Right kidney (tissue), 9 donors: ENCODE measurements around the gene SLC6A4.

Source experiments
- DNase-seq: peaks from one replicate; pipeline ENCODE4 v3.0.0-alpha.2; 2016
- long read RNA-seq, 8 donors: transcript quantifications; one replicate each; lab custom pipeline, GENCODE V29; 2026

Gene SLC6A4
- long read RNA-seq, donor 1 = 0 reads
- long read RNA-seq, donor 2 = 0 reads
- long read RNA-seq, donor 3 = 0 reads
- long read RNA-seq, donor 4 = 0 reads
- long read RNA-seq, donor 5 = 0 reads
- long read RNA-seq, donor 6 = 0 reads
- long read RNA-seq, donor 7 = 0 reads
- long read RNA-seq, donor 8 = 0 reads

- peak; percentile 71 for DNase-seq
These were observed at the start of gene SLC6A4 for GRCh38 chr17:30235386-30236296. Gene SLC6A4 (minus strand): TSS chr17:30235697. CDS start chr17:30221958, 13,739 bp downstream.

- DNase-seq = no peak
These were observed 43.7 kb upstream of the SLC6A4 start for GRCh38 chr17:30279156-30279555.

- DNase-seq = no peak
These were observed 42.5 kb upstream of the SLC6A4 start for GRCh38 chr17:30278032-30278431.

GRCh38 chr17:30275911-30276310 is 40.4 kb upstream of the SLC6A4 start:
- DNase-seq = no peak

GRCh38 chr17:30274887-30275286 is 39.4 kb upstream of the SLC6A4 start:
- no peak for DNase-seq

GRCh38 chr17:30273373-30273772 is 37.9 kb upstream of the SLC6A4 start:
- DNase-seq = no peak

- no peak for DNase-seq
These were observed 35.6 kb upstream of the SLC6A4 start for GRCh38 chr17:30271102-30271501.

- no peak for DNase-seq
These were observed 32.1 kb upstream of the SLC6A4 start for GRCh38 chr17:30267625-30268024.

- DNase-seq = no peak
These were observed 28.2 kb upstream of the SLC6A4 start for GRCh38 chr17:30263552-30264333.

GRCh38 chr17:30256756-30257506 is 21.4 kb upstream of the SLC6A4 start:
- DNase-seq = no peak

- DNase-seq = no peak
These were observed 18.7 kb upstream of the SLC6A4 start for GRCh38 chr17:30254150-30254549.

GRCh38 chr17:30253312-30253711 is 17.8 kb upstream of the SLC6A4 start:
- no peak for DNase-seq

- DNase-seq = no peak
These were observed 16.4 kb upstream of the SLC6A4 start for GRCh38 chr17:30251931-30252330.

GRCh38 chr17:30249460-30249859 is 14.0 kb upstream of the SLC6A4 start:
- no peak for DNase-seq

GRCh38 chr17:30248786-30249185 is 13.3 kb upstream of the SLC6A4 start:
- DNase-seq = no peak

GRCh38 chr17:30246460-30246859 is 11.0 kb upstream of the SLC6A4 start:
- no peak for DNase-seq

- DNase-seq = no peak
These were observed 9.4 kb upstream of the SLC6A4 start for GRCh38 chr17:30244853-30245385.

- DNase-seq = no peak
These were observed 8.1 kb upstream of the SLC6A4 start for GRCh38 chr17:30243568-30243967.

- no peak for DNase-seq
These were observed 7.5 kb upstream of the SLC6A4 start for GRCh38 chr17:30243002-30243401.

GRCh38 chr17:30241051-30241450 is 5.6 kb upstream of the SLC6A4 start:
- no peak for DNase-seq

GRCh38 chr17:30240177-30240576 is 4.7 kb upstream of the SLC6A4 start:
- DNase-seq = no peak

- no peak for DNase-seq
These were observed 3.6 kb upstream of the SLC6A4 start for GRCh38 chr17:30239089-30239462.
